ENCODE measurements around the gene TRIM69.

DNA sequence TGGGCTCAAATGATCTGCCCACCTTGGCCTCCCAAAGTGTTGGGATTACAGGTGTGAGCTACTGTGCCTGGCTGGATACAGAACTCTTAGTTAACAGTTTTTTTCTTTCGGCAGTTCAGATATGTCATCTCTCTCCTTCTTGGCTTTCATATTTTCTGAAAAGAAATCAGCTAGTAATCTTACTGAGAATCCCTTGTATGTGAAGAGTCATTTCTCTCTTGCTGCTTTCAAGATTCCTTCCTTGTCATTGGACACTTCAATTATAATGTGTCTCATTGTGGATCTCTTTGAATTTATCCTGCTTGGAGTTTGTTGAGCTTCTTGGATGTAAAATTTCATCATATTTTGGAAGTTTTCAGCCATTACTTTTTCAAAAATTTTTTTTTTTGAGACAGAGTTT is 17.0 kb downstream of the TRIM69 start:
- TF ChIP-seq POLR2A (IDR thresholded peaks at IDR 0.05; ENCODE audit: low read depth) (no peak), POLR2AphosphoS5 (IDR thresholded peaks at IDR 0.05) (no peak), EP300 (IDR thresholded peaks at IDR 0.05) (no peak)
- TF ChIP-seq, protein P1, sequence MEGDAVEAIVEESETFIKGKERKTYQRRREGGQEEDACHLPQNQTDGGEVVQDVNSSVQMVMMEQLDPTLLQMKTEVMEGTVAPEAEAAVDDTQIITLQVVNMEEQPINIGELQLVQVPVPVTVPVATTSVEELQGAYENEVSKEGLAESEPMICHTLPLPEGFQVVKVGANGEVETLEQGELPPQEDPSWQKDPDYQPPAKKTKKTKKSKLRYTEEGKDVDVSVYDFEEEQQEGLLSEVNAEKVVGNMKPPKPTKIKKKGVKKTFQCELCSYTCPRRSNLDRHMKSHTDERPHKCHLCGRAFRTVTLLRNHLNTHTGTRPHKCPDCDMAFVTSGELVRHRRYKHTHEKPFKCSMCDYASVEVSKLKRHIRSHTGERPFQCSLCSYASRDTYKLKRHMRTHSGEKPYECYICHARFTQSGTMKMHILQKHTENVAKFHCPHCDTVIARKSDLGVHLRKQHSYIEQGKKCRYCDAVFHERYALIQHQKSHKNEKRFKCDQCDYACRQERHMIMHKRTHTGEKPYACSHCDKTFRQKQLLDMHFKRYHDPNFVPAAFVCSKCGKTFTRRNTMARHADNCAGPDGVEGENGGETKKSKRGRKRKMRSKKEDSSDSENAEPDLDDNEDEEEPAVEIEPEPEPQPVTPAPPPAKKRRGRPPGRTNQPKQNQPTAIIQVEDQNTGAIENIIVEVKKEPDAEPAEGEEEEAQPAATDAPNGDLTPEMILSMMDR (IDR thresholded peaks at IDR 0.05), result no peak
